DND-41 (cell line): ENCODE results near the gene B4GAT1.

Source experiments
- ATAC-seq: fragments of 200-7000 bp; cut with Tn5 transposase; 3 replicates; pipeline ENCODE4 v1.9.1; 2021; ENCODE audit warnings: low read depth; ENCODE audit not compliant: insufficient read depth
- DNase-seq: peaks from one replicate; pipeline ENCODE4 v3.0.0-alpha.2; 2020
- H2AFZ ChIP-seq: 2 replicates; pipeline ENCODE4 v1.6.0; 2012; ENCODE audit warnings: low read depth, low read length
- H3K27ac ChIP-seq: 2 replicates; pipeline ENCODE4 v1.5.1; 2012; ENCODE audit warnings: low read length, inconsistent platforms
- H3K27me3 ChIP-seq: fragments of 200-600 bp; sonication (generic); 2 replicates; pipeline ENCODE4 v1.6.0; 2012; ENCODE audit warnings: low read length, mild to moderate bottlenecking, inconsistent platforms; ENCODE audit not compliant: insufficient read depth, poor library complexity
- H3K36me3 ChIP-seq: 2 replicates; pipeline ENCODE4 v1.5.1; 2012; ENCODE audit warnings: low read length, inconsistent platforms; ENCODE audit not compliant: insufficient read depth
- H3K4me1 ChIP-seq: 2 replicates; pipeline ENCODE4 v1.5.1; 2012; ENCODE audit warnings: mild to moderate bottlenecking, low read length; ENCODE audit not compliant: insufficient read depth
- H3K4me2 ChIP-seq: 2 replicates; pipeline ENCODE4 v1.6.0; 2012; ENCODE audit warnings: mild to moderate bottlenecking, moderate library complexity, low read length, inconsistent platforms; ENCODE audit not compliant: insufficient read depth
- H3K4me3 ChIP-seq, 2 experiments: fragments of 200-600 bp in 1 of 2; shearing (Covaris generic) in 1 of 2; 2 replicates each; pipeline ENCODE4 v1.5.1; 2012 to 2016; ENCODE audit warnings: inconsistent platforms in 2 of 2, low read length in 2 of 2, mild to moderate bottlenecking in 2 of 2, low read depth in 1 of 2, moderate library complexity in 1 of 2
- H3K79me2 ChIP-seq: 2 replicates; pipeline ENCODE4 v1.6.0; 2012; ENCODE audit warnings: low read length, inconsistent platforms; ENCODE audit not compliant: insufficient read depth
- H3K9ac ChIP-seq: 2 replicates; pipeline ENCODE4 v1.6.0; 2012; ENCODE audit warnings: low read depth, mild to moderate bottlenecking, inconsistent platforms, low read length, moderate library complexity
- H3K9me3 ChIP-seq: 2 replicates; pipeline ENCODE4 v1.5.1; 2012; ENCODE audit warnings: low read length, moderate library complexity, mild to moderate bottlenecking, inconsistent platforms; ENCODE audit not compliant: insufficient read depth, severe bottlenecking
- H4K20me1 ChIP-seq: 2 replicates; pipeline ENCODE4 v1.6.0; 2012; ENCODE audit warnings: low read length; ENCODE audit not compliant: insufficient read depth
- EZH2 ChIP-seq: IDR thresholded peaks from 3 replicates; pipeline ENCODE4 v1.6.1; 2012; ENCODE audit warnings: borderline replicate concordance, low read depth, mild to moderate bottlenecking, moderate library complexity, low read length, inconsistent platforms; ENCODE audit not compliant: severe bottlenecking
- TF ChIP-seq, protein P1 (sequence below): IDR thresholded peaks from 2 replicates; pipeline ENCODE4 v1.5.1; 2012; ENCODE audit warnings: borderline replicate concordance, low read length, moderate library complexity, mild to moderate bottlenecking; ENCODE audit not compliant: poor library complexity, severe bottlenecking; ENCODE audit errors: extremely low read depth

B4GAT1 gene

GRCh38 chr11:66373265-66373664, 25.8 kb upstream of the B4GAT1 start:
- H2AFZ ChIP-seq: peak overlapping the region; percentile 36
- peak overlapping the region; percentile 22; the same call in 1 of the 2 replicates for H3K27ac ChIP-seq
- H3K9ac ChIP-seq: no peak overlapping the region

GRCh38 chr11:66371627-66372415, 24.4 kb upstream of the B4GAT1 start, which contains the start of gene SLC29A2:
SLC29A2 (minus strand) TSS chr11:66371760; CDS start chr11:66371591, 169 bp downstream.
- no peaks in the 10 kb centered on the region for H3K9me3 ChIP-seq
- peaks cover 7% of the 10 kb centered on the region; the same call in 1 of the 2 replicates for H4K20me1 ChIP-seq
- peak; percentile 83 for ATAC-seq
- DNase-seq: peak; percentile 85
- H3K36me3 ChIP-seq: no peaks in the 10 kb centered on the region
- peak within 1 kb of the TSS; percentile 46 to 64; a peak in 3 of 4 replicates for H3K4me3 ChIP-seq
- H3K27ac ChIP-seq: peak within 1 kb of the TSS; percentile 68
- TF ChIP-seq EZH2: no peak
- TF ChIP-seq, protein P1, sequence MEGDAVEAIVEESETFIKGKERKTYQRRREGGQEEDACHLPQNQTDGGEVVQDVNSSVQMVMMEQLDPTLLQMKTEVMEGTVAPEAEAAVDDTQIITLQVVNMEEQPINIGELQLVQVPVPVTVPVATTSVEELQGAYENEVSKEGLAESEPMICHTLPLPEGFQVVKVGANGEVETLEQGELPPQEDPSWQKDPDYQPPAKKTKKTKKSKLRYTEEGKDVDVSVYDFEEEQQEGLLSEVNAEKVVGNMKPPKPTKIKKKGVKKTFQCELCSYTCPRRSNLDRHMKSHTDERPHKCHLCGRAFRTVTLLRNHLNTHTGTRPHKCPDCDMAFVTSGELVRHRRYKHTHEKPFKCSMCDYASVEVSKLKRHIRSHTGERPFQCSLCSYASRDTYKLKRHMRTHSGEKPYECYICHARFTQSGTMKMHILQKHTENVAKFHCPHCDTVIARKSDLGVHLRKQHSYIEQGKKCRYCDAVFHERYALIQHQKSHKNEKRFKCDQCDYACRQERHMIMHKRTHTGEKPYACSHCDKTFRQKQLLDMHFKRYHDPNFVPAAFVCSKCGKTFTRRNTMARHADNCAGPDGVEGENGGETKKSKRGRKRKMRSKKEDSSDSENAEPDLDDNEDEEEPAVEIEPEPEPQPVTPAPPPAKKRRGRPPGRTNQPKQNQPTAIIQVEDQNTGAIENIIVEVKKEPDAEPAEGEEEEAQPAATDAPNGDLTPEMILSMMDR: no peak
- peak within 1 kb of the TSS; percentile 72 for H2AFZ ChIP-seq
- no peaks in the 10 kb centered on the region for H3K27me3 ChIP-seq
- peaks cover 27% of the 10 kb centered on the region for H3K4me1 ChIP-seq
- H3K79me2 ChIP-seq: no peaks in the 10 kb centered on the region
- peak within 1 kb of the TSS; percentile 80 for H3K4me2 ChIP-seq
- H3K9ac ChIP-seq: peak within 1 kb of the TSS; percentile 63

More at GRCh38 chr11:66373265-66373664, 25.8 kb upstream of the B4GAT1 start:
- no peak for ATAC-seq
- H3K4me2 ChIP-seq: peak overlapping the region; percentile 80; the same call in 1 of the 2 replicates
- H3K4me1 ChIP-seq: peaks cover 27% of the 10 kb centered on the region
- TF ChIP-seq, protein P1: no peak
- no peak for TF ChIP-seq EZH2
- no peaks in the 10 kb centered on the region for H3K27me3 ChIP-seq
- no peak overlapping the region for H3K4me3 ChIP-seq
- H3K79me2 ChIP-seq: no peaks in the 10 kb centered on the region
- no peaks in the 10 kb centered on the region for H3K9me3 ChIP-seq
- peaks cover 6% of the 10 kb centered on the region; the same call in 1 of the 2 replicates for H4K20me1 ChIP-seq
- H3K36me3 ChIP-seq: no peaks in the 10 kb centered on the region
- DNase-seq: no peak

DNA sequence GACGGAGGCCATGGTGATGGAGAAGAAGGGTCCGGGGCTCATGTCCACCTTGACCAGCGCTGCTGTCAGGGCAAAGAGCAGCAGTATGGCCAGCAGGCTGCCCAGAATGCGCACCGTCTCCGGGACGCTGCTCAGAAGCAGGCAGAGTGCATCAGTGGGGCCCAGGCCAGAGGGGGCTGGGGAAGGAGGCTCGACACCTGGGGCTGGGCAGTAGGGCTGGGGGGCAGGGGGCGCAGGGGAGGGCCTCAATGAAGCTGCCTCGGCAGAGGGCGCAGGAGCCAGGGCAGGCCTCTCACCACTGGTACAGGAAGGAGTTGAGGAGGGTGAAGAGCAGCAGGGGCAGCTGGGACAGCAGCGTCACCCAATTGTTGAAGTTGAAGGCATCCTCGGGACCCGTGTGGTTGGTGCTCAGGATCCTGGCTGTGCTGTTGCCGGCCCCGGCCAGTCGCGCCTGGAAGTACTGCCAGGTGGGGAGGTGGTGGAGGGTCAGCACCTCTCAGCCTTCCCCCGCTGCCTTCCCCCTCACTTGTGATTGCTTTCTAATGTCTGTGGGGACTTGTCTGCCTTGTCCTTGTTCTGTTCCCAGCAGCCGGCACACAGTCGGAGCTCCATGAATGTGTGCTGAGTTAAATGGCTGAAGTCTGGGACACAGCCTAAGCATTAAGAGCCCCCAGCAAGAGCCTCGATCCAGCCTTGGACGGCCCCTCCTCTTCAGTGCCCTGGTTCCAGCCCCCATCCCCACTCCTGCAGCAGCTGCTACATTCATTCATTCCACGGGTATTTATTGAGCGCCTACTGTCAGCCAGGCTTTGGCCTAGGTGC, 21.9 kb upstream of the B4GAT1 start:
- no peak for ATAC-seq
- no peak overlapping the region for H3K4me3 ChIP-seq
- no peaks in the 10 kb centered on the region for H3K36me3 ChIP-seq

More for the DNA sequence above, 21.9 kb upstream of the B4GAT1 start:
- Histone ChIP-seq H3K27me3 (no peaks in the 10 kb centered on the region), H3K4me1 (peaks cover 27% of the 10 kb centered on the region), H3K27ac (no peak overlapping the region), H3K4me2 (no peak overlapping the region), H3K79me2 (no peaks in the 10 kb centered on the region), H3K9ac (no peak overlapping the region), H2AFZ (no peak overlapping the region), H3K9me3 (no peaks in the 10 kb centered on the region), H4K20me1 (peaks cover 7% of the 10 kb centered on the region; the same call in 1 of the 2 replicates)
- no peak for DNase-seq
- TF ChIP-seq, protein P1: no peak
- TF ChIP-seq EZH2: no peak
